GM19463 (cell line): Measurements from ENCODE around the gene MS4A12.
A peak's percentile ranks its signal among the peaks of the same experiment; 100 is the strongest.
"Not testable (repeated sequence)": the region's sequence is repeated elsewhere in the genome, so short reads cannot be mapped to it uniquely, and the experiment has no call there.

Experiments
- ATAC-seq: cut with Tn5 transposase; IDR thresholded peaks from one replicate; pipeline ENCODE4 v1.9.1; 2021; ENCODE audit warnings: mild to moderate bottlenecking, moderate library complexity; ENCODE audit not compliant: unreplicated experiment

MS4A12 gene

DNA sequence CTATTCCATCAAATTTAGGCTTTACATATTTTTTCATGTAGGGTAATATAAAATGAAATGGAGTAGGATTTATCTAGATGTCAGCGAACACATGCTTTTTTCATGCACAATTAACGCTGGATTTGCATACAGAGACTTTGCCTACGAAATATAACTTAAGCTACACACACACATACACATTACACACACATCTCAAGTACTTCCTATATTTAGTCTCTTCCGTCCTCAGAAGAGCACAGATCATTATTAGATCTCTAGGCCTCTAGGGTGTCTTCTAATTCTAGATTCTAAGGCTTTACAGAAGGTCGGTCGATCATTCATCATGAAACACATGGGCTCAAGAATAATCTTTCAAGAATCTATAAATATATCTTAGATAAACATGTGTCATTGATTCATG, 18.8 kb downstream of the MS4A12 start:
- no peak for ATAC-seq

DNA sequence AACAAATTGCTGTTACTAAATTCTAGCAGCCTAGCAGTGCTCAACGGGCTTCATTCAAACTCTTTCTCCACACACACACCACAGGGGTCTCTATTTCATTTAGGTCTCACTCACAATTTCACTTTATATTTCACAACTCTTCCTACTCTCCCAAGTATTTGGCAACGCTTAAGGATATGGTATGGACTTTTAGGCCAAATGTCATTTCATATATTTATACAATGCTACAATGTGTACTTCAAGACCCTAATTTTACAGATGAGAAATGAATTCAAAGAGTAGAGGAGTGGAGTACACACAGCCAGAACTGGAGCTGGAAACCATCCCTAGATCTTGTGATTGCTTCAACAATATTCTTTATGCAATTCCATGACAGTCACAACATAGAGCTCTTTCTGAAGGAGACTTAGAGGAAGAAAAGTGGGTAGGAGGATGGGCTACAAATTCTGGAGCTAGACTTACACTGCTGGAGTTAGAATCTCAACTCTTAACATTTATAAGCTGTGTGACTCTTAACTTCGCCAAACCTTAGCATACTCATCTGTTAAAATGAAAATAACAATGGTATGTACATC, 20.2 kb downstream of the MS4A12 start:
- ATAC-seq: no peak

DNA sequence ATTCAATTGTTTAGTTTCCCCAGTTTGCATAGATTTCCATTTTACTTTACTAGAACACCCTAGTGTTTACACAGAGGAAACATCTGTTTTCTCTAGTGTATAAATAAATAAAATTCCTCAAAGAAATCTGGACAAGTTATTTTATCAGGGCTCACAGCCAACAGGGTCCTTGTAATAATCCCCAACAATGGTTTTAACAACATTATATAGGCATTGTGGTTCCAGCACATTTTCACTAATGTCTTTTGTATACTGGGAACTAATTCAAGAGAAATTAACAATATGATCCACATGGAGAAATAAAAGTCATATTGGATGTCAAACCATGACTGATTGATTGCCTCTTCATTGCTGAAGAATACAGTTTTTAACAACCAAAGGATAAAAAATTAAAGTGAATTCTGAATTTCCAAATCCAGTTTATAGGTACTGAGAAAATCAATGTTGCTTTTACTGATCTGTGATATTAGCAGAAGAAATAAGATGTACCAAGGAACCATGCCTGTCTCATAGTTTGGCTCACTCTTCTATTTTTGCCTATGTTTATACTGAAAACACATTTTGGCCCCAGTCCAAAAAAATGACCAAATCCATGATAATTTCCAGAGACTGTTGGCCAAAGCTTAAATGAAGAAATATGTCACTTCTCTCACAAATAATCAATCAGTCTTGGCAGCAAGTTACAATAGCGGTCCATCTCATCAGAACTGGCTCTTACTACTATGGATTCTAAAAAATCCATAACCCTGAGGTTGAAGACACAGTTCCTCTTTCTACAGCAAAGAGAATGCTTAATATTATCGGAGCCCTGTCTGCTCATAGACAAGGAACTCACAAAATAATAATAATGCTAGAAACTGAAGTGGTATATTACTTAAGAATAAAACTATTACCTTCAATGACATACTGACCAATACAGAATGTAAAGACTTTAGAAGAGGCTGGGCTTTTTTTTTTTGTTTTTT, 21.2 kb downstream of the MS4A12 start:
- no peak for ATAC-seq

DNA sequence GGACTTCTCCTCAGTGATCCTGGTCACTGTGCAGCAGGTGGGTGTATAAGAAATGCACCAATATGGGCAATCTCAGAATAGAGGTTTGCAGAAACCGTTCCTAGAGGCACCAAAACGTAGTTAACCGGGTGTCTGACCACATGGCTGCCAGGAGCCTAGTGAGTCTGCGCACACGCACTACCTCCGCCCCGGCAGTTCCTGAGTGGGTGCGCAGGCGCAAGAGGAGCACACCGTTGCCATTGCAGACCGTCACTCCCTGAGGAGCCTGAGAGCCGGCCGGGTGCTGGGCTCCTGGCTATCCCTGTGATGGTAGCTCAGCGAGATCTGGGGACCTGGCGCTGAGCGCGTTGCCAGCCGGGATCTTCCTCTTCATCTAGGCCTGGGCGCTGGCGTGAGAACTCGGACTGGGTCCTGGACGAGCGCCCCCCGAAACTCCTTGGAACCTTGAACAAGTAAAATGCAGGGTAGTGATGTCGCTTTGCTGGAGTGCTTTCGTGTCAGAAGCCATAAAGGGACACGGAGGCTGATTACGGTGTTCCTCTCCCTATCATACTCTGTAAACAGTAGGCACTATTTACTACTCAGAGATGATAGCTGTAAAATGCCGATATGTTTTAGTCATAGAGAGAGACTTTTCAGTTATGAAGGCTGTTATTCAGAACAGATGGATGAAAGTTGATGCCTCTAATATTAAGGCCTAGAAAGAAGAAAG, 22.7 kb downstream of the MS4A12 start, which contains the start of gene MS4A13:
TSS of gene MS4A13 (plus strand) at position 249 of the 712 bp plus-strand sequence. CDS start 2,692 bp downstream, outside the sequence.
- no peak for ATAC-seq

DNA sequence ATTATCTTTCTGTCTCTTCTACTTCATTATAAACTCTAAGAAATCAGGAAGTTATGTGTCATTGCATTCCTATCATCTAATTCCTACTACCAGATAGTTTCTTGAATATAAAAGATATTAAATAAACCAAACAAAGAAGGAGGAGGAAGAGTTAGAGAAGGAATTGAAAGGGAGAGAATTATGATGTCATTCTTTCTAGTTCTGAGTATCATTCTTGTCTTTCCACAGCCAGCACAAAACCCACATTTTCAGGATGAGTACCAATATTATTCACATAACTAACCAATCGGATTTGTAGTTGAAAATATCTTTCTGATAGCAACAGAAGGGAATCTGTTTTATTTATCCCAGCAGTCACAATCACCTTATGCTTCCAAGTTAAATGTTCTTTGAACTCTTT, 35.9 kb downstream of the MS4A12 start:
- no peak for ATAC-seq

DNA sequence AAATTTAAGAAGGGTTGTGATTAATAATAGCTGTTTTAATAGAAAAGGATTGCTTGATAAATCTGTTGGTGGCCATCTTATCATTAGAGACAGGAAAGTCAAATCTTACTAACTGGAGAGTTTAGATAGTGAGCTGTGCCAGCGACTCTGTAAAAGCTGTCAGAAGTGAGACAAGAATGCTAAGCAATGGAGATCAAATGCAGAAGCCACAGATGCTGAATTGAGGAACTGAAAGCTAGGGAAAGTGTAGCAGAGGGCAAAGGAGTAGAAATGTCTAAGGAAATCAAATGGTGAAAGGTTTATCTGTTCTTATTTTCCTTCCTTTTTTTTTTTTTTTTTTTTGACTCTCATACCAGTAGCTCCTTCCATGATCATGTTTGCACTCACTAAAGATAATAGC, 36.4 kb downstream of the MS4A12 start:
- peak; percentile 76 for ATAC-seq

DNA sequence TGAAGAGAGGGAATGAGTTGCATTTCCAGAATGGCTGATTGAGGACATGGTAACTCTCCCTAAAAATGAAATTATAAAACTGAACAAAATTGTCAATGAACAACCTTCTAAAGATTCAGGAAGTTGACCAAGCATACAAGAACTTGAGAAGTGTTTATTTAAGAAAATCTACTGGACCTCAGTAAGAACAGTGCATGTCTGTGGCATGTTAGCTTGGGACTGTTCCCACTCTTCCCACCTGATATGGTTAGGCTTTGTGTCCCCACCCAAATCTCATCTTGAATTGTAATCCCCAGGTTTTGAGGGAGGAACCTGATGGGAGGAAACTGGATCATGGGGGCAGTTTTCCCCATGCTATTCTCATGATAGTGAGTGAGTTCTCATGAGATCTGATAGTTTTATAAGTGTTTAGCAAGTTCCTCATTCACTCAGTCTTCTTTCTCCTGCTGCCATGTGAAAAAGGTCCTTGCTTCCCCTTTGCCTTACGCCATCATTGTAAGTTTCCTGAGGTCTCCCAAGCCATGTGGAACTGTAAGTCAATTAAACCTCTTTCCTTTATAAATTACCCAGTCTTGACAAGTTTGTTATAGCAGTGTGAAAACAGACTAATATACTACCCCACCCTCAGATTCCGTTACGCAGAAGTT, 38.0 kb downstream of the MS4A12 start:
- ATAC-seq: no peak

DNA sequence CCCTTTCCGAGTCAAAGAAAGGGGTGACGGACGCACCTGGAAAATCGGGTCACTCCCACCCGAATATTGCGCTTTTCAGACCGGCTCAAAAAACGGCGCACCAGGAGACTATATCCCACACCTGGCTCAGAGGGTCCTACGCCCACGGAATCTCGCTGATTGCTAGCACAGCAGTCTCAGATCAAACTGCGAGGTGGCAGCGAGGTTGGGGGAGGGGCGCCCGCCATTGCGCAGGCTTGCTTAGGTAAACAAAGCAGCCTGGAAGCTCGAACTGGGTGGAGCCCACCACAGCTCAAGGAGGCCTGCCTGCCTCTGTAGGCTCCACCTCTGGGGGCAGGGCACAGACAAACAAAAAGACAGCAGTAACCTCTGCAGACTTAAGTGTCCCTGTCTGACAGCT, 39.8 kb downstream of the MS4A12 start:
- ATAC-seq: not testable (repeated sequence)

DNA sequence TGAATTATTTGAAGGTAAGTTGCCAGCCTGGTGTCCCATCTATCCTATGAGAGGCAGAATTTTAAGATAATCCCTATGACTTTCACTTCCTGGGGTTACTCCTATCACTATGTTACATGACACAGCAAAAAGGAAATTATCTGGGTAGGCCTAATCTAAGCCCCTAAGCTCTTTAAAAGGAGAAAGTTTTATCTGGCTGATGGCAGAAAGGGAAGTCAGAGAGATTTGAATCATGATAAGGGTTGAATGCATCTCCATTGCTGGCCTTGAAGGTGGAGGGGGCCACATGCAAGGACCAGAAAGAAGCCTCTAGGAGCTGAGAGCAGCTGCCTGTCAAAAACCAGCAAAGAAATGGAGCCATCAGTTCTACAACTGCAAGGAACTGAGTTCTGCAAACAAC, 46.0 kb downstream of the MS4A12 start:
- ATAC-seq: not testable (repeated sequence)

DNA sequence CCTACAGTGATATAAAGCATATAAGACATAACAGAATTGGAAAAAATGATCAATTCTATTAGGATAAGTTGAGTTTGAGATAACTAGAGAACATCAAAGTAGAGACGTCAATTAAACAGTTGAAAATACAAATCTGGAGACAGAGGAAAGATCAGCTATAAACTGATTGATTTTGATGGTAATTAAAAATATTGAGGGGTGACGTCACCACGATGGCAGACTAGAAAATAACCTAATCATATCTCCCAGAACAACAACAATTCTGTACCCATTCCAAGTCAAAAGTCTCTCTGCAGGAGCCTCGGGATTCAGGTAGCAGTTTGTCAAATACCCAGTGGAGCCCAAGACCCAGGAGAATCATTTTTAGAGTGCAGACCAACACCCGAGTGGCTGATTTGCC, 51.5 kb downstream of the MS4A12 start:
- no peak for ATAC-seq
